HFFc6 (cell line): ENCODE measurements around the gene RELCH. TPM values are rescaled to one million over a fixed set of nuclear protein-coding genes. Genes with fewer than 3 reads are reported as not detected.

Experiments
- DNase-seq: peaks from one replicate; pipeline ENCODE4 v3.0.0-alpha.2; 2018
- H3K27ac Mint-ChIP-seq: 2 replicates; pipeline ENCODE4 v1.8.0; 2020; ENCODE audit warnings: mild to moderate bottlenecking, mixed read lengths
- H3K27me3 Mint-ChIP-seq: 2 replicates; pipeline ENCODE4 v1.8.0; 2021; ENCODE audit warnings: mild to moderate bottlenecking, moderate library complexity, mixed read lengths; ENCODE audit not compliant: insufficient read depth
- H3K36me3 Mint-ChIP-seq: 2 replicates; pipeline ENCODE4 v1.8.0; 2021; ENCODE audit warnings: low read depth, mixed read lengths
- H3K4me1 Mint-ChIP-seq: 2 replicates; pipeline ENCODE4 v1.8.0; 2020; ENCODE audit warnings: low read depth, mixed read lengths
- H3K4me3 Mint-ChIP-seq: 2 replicates; pipeline ENCODE4 v1.8.0; 2020; ENCODE audit warnings: mild to moderate bottlenecking, moderate library complexity, mixed read lengths
- H3K9me3 Mint-ChIP-seq: 2 replicates; pipeline ENCODE4 v1.8.0; 2020; ENCODE audit warnings: mild to moderate bottlenecking, mixed read lengths
- total RNA-seq, 6 experiments: library from RNA; stranded (reverse); fragmentation: NEBNext Ultra II Directional; extraction: Animal tissue kit (Norgen Biotek cat#: 25700); gene quantifications; 2 replicates in 1 of 6; 3 replicates in 5 of 6; pipeline ENCODE4 v1.2.3, GENCODE V29; 2021
- TF ChIP-seq, protein P1 (sequence below): fragments of 200-600 bp; sonication (generic); IDR thresholded peaks from 2 replicates; pipeline ENCODE4 v1.5.0; 2021; ENCODE audit warnings: antibody characterized with exemption, mild to moderate bottlenecking

Gene RELCH
- total RNA-seq, 6 experiments from 2014 or later: 24.6 to 30.3 (median 26.6) TPM

DNA sequence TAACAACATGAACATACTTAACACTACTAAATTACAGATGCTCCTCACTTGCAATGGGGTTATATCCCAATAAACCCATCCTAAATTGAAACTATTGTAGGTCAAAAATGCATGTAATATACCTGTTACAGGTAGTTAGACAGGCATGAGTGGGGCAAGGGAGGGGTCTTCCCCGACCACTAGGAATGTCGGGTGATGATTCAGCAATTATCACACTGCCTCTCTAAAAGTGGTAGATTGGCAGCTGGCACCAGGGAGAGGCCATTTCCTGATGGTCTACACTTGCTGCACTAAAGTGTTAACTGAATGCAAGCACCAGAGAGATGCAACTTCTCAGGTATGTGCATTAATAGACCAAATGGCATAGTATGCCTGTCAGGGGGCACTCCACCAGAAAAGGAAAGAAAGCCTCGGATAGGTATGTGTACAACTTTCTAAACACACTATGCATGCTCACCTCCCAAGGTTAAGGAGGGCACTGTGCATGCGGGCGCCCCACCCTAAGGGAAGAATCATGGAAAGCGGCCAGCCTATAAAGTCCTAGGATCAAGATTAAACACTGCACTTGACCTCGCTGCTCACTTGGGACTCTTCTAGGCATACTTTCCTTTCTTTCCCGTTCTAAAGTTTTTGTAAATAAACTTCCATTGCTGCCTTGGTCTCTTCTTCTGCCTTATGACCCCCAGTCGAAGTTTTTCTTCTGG is 35.8 kb upstream of the RELCH start:
- TF ChIP-seq, protein P1, sequence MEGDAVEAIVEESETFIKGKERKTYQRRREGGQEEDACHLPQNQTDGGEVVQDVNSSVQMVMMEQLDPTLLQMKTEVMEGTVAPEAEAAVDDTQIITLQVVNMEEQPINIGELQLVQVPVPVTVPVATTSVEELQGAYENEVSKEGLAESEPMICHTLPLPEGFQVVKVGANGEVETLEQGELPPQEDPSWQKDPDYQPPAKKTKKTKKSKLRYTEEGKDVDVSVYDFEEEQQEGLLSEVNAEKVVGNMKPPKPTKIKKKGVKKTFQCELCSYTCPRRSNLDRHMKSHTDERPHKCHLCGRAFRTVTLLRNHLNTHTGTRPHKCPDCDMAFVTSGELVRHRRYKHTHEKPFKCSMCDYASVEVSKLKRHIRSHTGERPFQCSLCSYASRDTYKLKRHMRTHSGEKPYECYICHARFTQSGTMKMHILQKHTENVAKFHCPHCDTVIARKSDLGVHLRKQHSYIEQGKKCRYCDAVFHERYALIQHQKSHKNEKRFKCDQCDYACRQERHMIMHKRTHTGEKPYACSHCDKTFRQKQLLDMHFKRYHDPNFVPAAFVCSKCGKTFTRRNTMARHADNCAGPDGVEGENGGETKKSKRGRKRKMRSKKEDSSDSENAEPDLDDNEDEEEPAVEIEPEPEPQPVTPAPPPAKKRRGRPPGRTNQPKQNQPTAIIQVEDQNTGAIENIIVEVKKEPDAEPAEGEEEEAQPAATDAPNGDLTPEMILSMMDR: no peak
- H3K4me3 Mint-ChIP-seq: no peak overlapping the region
- H3K9me3 Mint-ChIP-seq: no peaks in the 10 kb centered on the region
- no peak for DNase-seq
- H3K27ac Mint-ChIP-seq: no peak overlapping the region
- no peaks in the 10 kb centered on the region for H3K36me3 Mint-ChIP-seq
- no peaks in the 10 kb centered on the region for H3K27me3 Mint-ChIP-seq
- H3K4me1 Mint-ChIP-seq: no peaks in the 10 kb centered on the region

DNA sequence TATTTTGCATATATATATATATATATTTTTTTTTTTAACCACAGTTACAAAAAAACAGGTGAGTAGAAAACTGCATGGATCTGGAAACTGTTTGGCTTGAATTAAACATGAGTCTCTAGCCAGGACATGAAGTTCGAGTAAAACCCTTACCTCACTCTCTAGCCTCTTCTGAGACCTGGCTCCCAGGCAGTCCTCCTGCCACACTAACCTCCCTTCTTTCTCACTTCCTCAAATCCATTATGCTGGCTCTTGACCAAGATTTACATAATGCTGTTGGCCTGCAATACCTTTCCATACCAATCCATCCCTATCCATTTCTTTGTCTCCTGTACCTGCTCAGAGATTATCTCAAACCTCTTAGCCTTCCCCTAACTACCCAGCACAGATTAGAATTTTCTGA is 34.2 kb upstream of the RELCH start:
- Mint-ChIP-seq H3K27ac (no peak overlapping the region), H3K4me3 (no peak overlapping the region), H3K27me3 (no peaks in the 10 kb centered on the region), H3K4me1 (no peaks in the 10 kb centered on the region), H3K36me3 (no peaks in the 10 kb centered on the region), H3K9me3 (no peaks in the 10 kb centered on the region)
- DNase-seq: no peak
- TF ChIP-seq, protein P1: no peak

DNA sequence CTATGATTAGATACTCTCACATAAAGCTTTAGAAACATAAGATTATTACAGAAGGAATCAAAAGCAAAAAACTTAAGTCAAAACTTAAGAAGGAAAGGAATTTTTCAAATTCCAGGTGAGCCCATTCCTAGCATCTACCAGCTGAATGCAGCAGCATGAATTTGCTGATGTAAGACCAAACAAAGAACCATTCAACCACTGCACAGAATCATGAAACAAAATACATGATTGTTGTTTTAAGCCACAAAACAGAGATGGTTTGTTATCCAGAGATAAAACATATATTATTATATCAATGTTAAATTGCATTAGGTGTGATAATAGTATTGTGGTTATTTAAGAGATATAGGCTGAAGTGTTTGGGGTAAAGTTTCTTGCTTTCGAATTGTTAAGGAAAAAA is 29.2 kb upstream of the RELCH start:
- Mint-ChIP-seq H3K27ac (no peak overlapping the region), H3K4me3 (no peak overlapping the region), H3K9me3 (no peaks in the 10 kb centered on the region), H3K27me3 (no peaks in the 10 kb centered on the region), H3K36me3 (0 out of 2 replicates have a peak, but pooled peaks cover 6% of the 10 kb centered on the region), H3K4me1 (no peaks in the 10 kb centered on the region)
- DNase-seq: no peak
- TF ChIP-seq, protein P1: no peak

DNA sequence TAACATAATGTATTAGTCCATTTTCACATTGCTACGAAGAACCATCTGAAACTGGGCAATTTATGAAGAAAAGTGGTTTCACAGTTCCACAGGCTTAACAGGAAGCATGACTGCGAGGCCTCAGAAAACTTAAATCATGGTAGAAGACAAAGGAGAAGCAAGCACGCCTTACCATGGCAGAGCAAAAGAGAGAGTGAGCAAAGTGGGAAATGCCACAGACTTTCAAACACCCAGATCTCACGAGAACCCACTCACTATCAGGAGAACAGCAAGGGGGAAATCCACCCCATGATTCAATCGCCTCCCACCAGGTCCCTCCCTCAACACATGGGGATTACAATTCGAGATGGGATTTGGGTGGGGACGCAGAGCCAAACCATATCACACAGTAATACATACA is 22.7 kb upstream of the RELCH start:
- no peaks in the 10 kb centered on the region for H3K9me3 Mint-ChIP-seq
- H3K36me3 Mint-ChIP-seq: 0 out of 2 replicates have a peak, but pooled peaks cover 4% of the 10 kb centered on the region
- H3K27ac Mint-ChIP-seq: no peak overlapping the region
- no peaks in the 10 kb centered on the region; the same call in 1 of the 2 replicates for H3K27me3 Mint-ChIP-seq
- no peak for DNase-seq
- TF ChIP-seq, protein P1: no peak
- peaks cover 8% of the 10 kb centered on the region for H3K4me1 Mint-ChIP-seq
- no peak overlapping the region for H3K4me3 Mint-ChIP-seq

DNA sequence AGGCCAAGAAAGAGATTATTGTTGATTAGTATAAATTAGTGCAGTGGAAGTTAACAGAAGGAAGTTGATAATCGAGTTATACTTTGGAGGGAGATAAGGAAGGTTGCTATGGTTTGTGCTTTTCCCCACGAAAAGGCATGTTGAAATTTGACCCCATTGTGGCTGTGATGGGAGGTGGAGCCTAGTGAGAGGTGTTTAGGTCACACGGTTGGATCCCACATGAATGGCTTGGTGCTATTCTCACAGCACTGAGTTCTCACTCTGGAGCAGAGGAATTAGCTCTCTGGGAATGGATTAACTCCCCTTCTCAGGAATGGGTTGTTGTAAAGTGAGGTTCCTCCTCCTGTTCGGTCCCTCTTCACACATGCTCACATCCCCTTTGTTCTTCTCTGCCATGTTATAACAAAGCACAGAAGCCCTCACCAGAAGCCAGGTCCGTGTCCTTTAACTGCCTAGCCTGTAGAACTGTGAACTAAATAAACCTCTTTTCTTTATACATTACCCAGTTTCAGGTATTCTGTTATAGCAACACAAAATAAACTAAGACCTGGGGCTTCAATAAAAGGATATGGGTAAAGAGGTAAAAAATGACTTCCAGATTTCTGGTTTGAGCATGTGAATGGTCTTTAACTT is 22.1 kb upstream of the RELCH start:
- Mint-ChIP-seq H3K4me1 (peaks cover 8% of the 10 kb centered on the region), H3K36me3 (no peaks in the 10 kb centered on the region), H3K9me3 (no peaks in the 10 kb centered on the region), H3K27me3 (no peaks in the 10 kb centered on the region; the same call in 1 of the 2 replicates), H3K4me3 (no peak overlapping the region), H3K27ac (no peak overlapping the region)
- no peak for DNase-seq
- TF ChIP-seq, protein P1: no peak
